ENCODE measurements around the gene DISC1.

DNA sequence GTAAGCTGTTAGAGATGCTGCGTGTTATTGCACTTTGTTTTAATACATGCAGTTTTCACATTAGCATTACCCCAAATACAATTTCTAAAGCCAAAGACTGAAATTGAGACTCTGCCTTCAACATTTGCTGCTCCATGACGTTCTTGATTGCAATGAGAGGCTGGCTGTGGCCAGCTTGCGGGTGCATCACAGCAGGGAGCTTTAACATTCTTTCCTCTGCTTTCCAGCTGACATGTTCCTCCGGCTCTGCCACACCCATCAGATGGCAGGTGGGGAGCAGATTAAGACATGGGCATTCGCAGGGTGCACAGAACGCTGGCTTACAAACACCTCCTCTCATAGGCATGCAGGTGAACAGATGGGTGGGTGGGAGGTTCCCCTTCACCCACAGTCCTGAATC is 314.1 kb downstream of the DISC1 start:
- TF ChIP-seq POLR2AphosphoS5 (IDR thresholded peaks at IDR 0.05; ENCODE audit: insufficient read depth, low read depth, low read length) (no peak), EZH2 (IDR thresholded peaks at IDR 0.05; ENCODE audit: borderline replicate concordance, low read depth, low read length, severe bottlenecking) (no peak), POLR2A (IDR thresholded peaks at IDR 0.05; ENCODE audit: low read depth, low read length) (no peak), MYC (IDR thresholded peaks at IDR 0.05; ENCODE audit: low read depth, low read length) (no peak), CTCF (IDR thresholded peaks at IDR 0.05; ENCODE audit: extremely low read depth in 1 of 2, insufficient read depth in 1 of 2, low read depth in 1 of 2, low read length in 2 of 2) (no peak), FOS (IDR thresholded peaks at IDR 0.05; ENCODE audit: borderline replicate concordance, insufficient read depth, low read length) (no peak), MAX (IDR thresholded peaks at IDR 0.05; ENCODE audit: insufficient read depth, insufficient read length) (no peak), JUN (IDR thresholded peaks at IDR 0.05; ENCODE audit: borderline replicate concordance, insufficient read depth, insufficient read length, low read depth) (no peak)
